Nephron (organoid): ENCODE results near the gene HIVEP1.
"Not testable (repeated sequence)": the region's sequence is repeated elsewhere in the genome, so short reads cannot be mapped to it uniquely, and the experiment has no call there.

Experiments used
- H3K27ac Mint-ChIP-seq, 3 experiments: 2 replicates each; pipeline ENCODE4 v1.8.0; 2020; ENCODE audit warnings: mixed read lengths in 3 of 3, mild to moderate bottlenecking in 2 of 3, moderate library complexity in 1 of 3
- H3K27me3 Mint-ChIP-seq: 2 replicates; pipeline ENCODE4 v1.8.0; 2021; ENCODE audit warnings: low read depth, mild to moderate bottlenecking, moderate library complexity, mixed read lengths
- H3K36me3 Mint-ChIP-seq: 2 replicates; pipeline ENCODE4 v1.8.0; 2020; ENCODE audit warnings: low read depth, mixed read lengths
- H3K4me1 Mint-ChIP-seq: 2 replicates; pipeline ENCODE4 v1.8.0; 2020; ENCODE audit warnings: mixed read lengths
- H3K4me3 Mint-ChIP-seq, 3 experiments: 2 replicates each; pipeline ENCODE4 v1.8.0; 2020; ENCODE audit warnings: mild to moderate bottlenecking in 3 of 3, mixed read lengths in 3 of 3, moderate library complexity in 2 of 3
- H3K9me3 Mint-ChIP-seq: 2 replicates; pipeline ENCODE4 v1.8.0; 2020; ENCODE audit warnings: mixed read lengths
- TF ChIP-seq, protein P1 (sequence below), 3 experiments: fragments of 200-600 bp; sonication (generic); IDR thresholded peaks; one replicate each; pipeline ENCODE4 v1.5.0; 2021; ENCODE audit warnings: antibody characterized with exemption in 3 of 3; ENCODE audit not compliant: unreplicated experiment in 3 of 3

Gene HIVEP1

DNA sequence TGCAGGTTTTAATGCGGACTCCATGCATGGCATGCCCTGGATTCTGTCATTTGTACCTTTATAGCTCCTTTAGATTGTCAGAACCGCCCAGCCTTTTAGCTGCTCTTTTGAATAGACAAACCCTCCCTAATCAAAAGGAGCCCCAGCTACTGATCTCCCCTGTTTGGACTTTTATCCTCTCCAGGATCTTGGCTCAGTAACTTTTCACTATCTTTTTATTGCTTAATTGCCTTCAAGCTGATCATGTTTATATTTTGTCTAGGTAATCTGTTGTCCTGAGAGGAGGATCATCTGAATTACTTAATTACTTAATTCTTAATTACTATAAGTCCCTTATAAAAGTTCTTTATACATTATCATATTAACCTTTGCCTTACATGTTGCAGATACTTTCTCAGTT is 93.2 kb downstream of the HIVEP1 start:
- no peaks in the 10 kb centered on the region for H3K4me1 Mint-ChIP-seq

DNA sequence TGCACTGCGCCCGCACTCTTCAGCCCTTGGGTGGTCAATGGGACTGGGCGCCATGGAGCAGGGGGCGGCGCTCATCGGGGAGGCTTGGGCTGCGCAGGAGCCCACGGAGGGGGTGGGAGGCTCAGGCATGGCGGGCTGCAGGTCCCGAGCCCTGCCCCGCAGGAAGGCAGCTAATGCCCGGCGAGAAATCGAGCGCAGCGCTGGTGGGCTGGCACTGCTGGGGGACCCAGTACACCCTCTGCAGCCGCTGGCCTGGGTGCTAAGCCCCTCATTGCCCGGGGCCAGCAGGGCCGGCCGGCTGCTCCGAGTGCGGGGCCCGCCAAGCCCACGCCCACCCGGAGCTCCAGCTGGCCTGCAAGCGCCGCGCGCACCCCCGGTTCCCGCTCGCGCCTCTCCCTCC is 96.3 kb downstream of the HIVEP1 start:
- H3K36me3 Mint-ChIP-seq: peaks cover 40% of the 10 kb centered on the region
- not testable (repeated sequence) for H3K4me3 Mint-ChIP-seq, H3K27me3 Mint-ChIP-seq, H3K9me3 Mint-ChIP-seq, H3K27ac Mint-ChIP-seq, H3K4me1 Mint-ChIP-seq

More for the DNA sequence above, 93.2 kb downstream of the HIVEP1 start:
- no peaks in the 10 kb centered on the region for H3K9me3 Mint-ChIP-seq
- TF ChIP-seq, protein P1, sequence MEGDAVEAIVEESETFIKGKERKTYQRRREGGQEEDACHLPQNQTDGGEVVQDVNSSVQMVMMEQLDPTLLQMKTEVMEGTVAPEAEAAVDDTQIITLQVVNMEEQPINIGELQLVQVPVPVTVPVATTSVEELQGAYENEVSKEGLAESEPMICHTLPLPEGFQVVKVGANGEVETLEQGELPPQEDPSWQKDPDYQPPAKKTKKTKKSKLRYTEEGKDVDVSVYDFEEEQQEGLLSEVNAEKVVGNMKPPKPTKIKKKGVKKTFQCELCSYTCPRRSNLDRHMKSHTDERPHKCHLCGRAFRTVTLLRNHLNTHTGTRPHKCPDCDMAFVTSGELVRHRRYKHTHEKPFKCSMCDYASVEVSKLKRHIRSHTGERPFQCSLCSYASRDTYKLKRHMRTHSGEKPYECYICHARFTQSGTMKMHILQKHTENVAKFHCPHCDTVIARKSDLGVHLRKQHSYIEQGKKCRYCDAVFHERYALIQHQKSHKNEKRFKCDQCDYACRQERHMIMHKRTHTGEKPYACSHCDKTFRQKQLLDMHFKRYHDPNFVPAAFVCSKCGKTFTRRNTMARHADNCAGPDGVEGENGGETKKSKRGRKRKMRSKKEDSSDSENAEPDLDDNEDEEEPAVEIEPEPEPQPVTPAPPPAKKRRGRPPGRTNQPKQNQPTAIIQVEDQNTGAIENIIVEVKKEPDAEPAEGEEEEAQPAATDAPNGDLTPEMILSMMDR (IDR thresholded peaks at IDR 0.05; ENCODE audit: unreplicated experiment in 3 of 3): no peak
- no peak overlapping the region for H3K4me3 Mint-ChIP-seq
- no peaks in the 10 kb centered on the region for H3K27me3 Mint-ChIP-seq
- H3K36me3 Mint-ChIP-seq: peaks cover 36% of the 10 kb centered on the region
- no peak overlapping the region for H3K27ac Mint-ChIP-seq

DNA sequence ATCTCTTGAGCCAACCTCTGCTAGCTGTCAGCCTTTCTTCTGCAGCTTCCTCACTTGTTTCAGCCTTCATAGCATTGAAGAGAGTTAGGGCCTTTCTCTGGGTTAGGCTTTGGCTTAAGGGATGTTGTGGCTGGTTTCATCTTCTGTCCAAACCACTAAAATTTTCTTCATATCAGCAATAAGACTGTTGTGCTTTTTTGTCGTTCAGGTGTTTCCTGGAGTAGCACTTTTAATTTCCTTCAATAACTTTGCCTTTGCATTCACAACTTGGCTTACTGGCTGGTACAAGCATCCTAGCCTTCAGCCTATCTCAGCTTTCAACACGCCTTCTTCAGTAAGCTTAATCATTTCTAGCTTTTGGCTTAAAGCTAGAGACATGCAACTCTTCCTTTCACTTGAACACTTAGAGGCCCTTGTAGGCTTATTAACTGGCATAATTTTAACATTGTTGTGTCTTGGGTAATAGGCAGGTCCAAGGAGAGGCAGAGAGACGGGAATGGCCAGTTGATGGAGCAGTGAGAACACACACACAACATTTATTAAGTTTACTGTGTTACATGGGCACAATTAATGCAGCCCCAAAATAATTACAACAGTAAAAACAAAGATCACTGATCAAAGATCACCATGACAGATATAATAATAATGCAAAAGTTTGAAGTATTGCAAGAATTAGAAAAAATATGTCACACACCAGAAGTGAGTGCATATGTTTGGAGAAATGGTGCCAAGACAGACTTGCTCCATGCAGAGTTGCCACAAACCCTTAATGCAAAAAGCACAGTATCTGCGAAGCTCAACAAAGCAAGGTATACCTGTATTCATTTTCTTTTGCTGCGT is 98.6 kb downstream of the HIVEP1 start:
- Mint-ChIP-seq H3K36me3 (peaks cover 52% of the 10 kb centered on the region), H3K9me3 (no peaks in the 10 kb centered on the region), H3K4me1 (no peaks in the 10 kb centered on the region), H3K27me3 (no peaks in the 10 kb centered on the region), H3K4me3 (no peak overlapping the region), H3K27ac (no peak overlapping the region)
- TF ChIP-seq, protein P1 (IDR thresholded peaks at IDR 0.05; ENCODE audit: unreplicated experiment in 3 of 3): no peak

DNA sequence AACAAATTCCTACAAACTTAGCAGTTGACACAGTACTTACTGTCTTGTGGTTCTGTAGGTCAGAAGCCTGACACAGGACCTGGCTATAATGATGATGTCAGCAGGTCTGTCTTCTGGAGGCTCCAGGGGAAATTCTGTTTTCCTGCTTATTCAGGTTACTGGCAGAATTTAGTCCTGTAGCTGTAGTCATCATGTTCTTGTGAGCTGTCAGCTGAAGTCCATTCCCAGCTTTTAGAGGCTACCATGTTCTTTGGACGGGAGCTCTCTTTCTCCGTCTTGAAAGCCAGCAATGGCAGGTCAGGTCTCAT is 99.2 kb downstream of the HIVEP1 start:
- peaks cover 58% of the 10 kb centered on the region for H3K36me3 Mint-ChIP-seq
- no peaks in the 10 kb centered on the region for H3K27me3 Mint-ChIP-seq
- H3K4me1 Mint-ChIP-seq: no peaks in the 10 kb centered on the region
- no peak overlapping the region for H3K27ac Mint-ChIP-seq
- H3K9me3 Mint-ChIP-seq: peaks cover 5% of the 10 kb centered on the region
- TF ChIP-seq, protein P1 (IDR thresholded peaks at IDR 0.05; ENCODE audit: unreplicated experiment in 3 of 3): no peak
- H3K4me3 Mint-ChIP-seq: no peak overlapping the region

DNA sequence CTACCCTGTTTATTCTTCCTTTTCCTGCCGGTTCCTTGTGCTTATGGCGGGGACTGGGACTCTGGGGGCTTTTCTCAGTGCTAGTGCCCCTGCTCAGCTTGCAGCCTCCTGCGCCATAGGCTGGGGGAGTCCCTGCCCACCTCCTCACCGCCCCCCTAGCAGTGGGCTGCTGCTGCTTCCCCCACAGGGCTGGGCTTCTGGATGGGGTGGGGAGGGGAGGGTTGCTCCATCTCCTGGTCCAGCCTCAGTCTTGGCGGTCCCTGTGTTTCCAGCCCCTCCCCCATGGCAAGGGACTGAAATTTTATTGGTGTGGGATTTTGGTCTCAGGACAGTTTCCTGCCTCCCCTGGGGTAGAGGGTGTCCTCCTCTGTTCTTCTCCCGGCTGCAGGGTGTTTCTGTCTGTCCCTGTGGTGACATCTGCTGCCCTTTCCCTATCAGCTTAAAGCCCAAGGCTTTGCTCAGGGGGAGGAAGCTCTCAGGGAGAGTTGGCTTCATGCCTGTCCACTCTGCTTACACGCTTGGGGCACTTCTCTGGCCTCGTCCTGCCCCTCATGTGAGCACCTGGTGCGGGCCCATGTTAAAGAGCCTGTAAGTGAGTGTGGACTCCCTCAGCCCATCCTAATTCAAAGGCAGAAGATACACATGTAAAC is 100.6 kb downstream of the HIVEP1 start:
- TF ChIP-seq, protein P1 (IDR thresholded peaks at IDR 0.05; ENCODE audit: unreplicated experiment in 3 of 3): no peak
- peaks cover 61% of the 10 kb centered on the region for H3K36me3 Mint-ChIP-seq
- H3K4me3 Mint-ChIP-seq: no peak overlapping the region
- H3K9me3 Mint-ChIP-seq: peaks cover 12% of the 10 kb centered on the region
- no peak overlapping the region for H3K27ac Mint-ChIP-seq
- H3K27me3 Mint-ChIP-seq: no peaks in the 10 kb centered on the region
- no peaks in the 10 kb centered on the region for H3K4me1 Mint-ChIP-seq

DNA sequence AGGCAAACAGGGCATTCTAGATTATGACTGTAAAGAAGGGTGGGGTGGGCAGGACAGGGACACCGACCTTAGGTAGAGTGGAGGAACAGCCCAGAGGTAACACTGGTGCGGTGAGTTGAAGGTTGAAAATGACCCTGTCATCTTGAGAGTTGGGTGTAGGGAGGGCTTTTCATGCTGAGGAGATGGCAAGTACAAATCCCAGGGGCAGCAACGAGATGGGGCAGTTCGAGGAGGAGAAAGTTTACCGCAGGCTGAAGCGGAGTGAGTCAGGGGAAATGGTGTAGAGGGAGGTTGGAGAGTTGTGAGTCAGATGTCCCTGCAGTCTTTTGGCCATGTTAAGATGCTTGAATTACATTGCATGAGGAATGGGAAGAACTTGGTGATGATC is 101.1 kb downstream of the HIVEP1 start:
- no peaks in the 10 kb centered on the region for H3K27me3 Mint-ChIP-seq
- H3K27ac Mint-ChIP-seq: no peak overlapping the region
- peaks cover 14% of the 10 kb centered on the region for H3K9me3 Mint-ChIP-seq
- TF ChIP-seq, protein P1 (IDR thresholded peaks at IDR 0.05; ENCODE audit: unreplicated experiment in 3 of 3): no peak
- H3K4me3 Mint-ChIP-seq: no peak overlapping the region
- no peaks in the 10 kb centered on the region for H3K4me1 Mint-ChIP-seq
- peaks cover 60% of the 10 kb centered on the region for H3K36me3 Mint-ChIP-seq
